HuH-7 (cell line): ENCODE results near the gene ARHGAP9.
"Not testable (repeated sequence)": the region's sequence is repeated elsewhere in the genome, so short reads cannot be mapped to it uniquely, and the experiment has no call there.

Source experiments
- DNase-seq: peaks from one replicate; pipeline ENCODE4 v3.0.0; 2011; ENCODE audit warnings: low spot score

The ARHGAP9 gene

DNA sequence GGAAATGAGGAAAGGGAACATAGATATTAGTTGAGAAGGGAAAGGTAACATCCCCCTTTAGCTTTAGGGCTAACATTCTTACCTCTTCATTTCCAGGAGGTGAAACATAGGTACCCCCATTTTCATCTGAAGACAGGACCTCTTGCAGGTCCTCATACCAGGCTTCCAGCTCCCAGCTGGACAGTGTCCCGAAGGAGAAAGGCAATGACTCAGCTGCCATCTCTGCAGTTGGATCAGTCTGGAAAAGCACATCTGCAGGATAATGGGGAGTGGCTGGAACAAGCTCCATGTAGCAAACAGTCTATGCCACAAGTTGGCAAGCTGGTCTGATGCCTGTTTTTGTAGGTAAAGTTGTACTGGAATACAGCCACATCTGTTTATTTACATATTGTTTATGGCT is 37.5 kb upstream of the ARHGAP9 start:
- DNase-seq = no peak

DNA sequence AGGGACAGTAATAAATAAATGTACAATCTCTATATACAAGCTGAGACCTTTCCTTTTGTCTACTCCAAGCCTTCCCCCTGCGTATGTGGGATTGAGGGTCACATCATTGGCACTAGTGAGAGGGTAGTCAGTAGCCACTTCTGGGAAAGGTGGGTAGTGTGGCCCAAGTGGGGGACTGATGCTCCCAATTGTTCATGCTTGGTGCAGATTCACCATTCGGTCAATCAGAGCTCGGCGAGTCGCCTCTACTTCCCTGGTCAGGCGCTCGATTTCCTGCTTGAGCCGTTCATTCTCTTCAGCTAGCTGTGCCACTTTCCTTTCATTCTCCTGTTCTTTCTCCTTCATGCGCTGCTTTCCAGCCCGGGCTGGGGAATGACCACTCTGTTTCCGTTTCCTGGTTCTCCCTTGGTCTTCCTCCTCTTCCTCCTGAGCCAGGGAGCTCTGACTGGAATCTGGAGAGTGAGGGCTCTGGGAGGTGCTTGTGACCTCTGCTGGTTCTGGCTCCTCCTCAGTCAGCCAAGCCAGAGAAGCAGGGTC is 37.0 kb upstream of the ARHGAP9 start:
- no peak for DNase-seq

DNA sequence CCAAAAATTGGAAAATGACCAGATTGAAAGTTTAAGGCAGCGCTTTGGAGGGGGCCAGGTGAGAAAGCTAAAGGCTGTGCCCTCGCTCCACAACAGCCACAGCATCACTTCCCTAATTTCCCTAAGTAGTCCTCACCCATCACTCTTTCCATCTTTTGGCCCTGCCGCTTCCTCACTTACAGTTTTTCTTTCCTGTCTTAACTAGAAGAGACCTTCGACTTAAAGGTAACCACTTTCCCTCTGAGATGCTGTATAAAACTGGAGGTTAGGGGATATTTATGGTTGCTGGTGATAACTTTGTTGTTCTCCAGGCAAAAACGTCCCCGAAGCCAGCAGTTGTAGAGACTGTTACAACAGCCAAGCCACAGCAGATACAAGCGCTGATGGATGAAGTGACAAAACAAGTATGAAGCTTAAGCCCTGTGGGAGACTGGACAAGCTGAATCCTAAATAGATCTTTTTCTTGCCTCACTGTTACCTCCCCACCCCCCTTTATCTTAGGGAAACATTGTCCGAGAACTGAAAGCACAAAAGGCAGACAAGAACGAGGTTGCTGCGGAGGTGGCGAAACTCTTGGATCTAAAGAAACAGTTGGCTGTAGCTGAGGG is 36.4 kb upstream of the ARHGAP9 start:
- no peak for DNase-seq

DNA sequence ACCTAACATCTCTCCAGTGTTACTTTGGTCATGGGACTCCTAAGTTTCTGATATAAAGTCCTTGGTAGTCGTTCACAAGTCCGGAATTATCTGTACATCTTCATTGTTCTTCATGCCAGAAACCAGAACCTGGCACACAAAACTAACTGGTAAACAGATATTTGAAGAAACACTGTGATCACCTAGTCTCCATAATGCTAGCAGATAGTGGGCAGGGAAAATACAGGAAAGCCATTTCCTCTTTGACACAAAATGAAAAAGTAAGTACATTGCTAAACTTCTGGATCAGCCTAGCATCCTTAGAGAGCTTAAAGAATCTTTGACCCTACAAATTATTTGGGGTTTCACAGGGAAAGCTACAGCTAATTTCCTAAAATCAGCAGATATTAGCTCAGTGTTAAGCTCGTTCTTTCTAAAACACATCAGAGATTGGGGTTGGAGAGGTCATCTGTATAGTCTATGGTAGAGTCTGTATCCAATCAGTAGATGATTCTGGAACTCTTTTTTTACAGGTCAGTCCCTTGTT is 35.8 kb upstream of the ARHGAP9 start:
- no peak for DNase-seq

DNA sequence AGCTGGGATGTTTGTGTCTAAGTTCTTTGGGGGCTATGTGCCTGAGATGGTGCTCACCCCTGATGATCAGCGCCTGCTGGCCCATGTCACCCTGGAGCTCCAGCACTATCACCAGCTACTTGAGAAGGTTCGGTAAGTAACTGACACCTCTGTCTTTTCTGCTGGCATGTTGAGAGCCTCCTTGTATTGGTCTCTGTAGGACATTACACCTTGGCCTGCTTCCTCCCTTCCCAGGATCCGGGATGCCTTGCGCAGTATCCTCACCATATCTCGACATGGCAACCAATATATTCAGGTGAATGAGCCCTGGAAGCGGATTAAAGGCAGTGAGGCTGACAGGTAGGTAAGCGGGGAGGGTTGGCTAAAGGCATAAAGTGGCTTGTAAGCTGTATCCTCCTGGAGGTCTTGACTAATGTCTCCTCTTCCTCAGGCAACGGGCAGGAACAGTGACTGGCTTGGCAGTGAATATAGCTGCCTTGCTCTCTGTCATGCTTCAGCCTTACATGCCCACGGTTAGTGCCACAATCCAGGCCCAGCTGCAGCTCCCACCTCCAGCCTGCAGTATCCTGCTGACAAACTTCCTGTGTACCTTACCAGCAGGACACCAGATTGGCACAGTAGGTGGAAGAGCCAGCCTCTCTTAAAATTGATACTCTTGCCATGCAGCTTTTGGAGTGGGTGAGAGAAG is 35.2 kb upstream of the ARHGAP9 start:
- no peak for DNase-seq

DNA sequence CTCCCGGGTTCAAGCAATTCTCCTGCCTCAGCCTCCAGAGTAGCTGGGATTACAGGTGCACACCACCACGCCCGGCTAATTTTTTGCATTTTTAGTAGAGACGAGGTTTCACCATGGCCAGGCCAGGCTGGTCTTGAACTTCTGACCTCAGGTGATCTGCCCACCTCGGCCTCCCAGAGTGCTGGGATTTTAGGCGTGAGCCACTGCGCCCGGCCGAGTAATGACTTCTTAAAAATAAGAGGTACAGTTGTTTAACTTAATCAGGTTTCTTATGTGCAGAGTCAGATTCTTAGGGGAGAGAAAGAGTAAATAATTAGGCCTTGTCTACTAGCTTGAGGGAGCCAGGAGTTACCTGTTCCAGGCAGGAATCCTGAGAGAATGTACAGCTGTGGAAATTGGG is 34.6 kb upstream of the ARHGAP9 start:
- DNase-seq = not testable (repeated sequence)

DNA sequence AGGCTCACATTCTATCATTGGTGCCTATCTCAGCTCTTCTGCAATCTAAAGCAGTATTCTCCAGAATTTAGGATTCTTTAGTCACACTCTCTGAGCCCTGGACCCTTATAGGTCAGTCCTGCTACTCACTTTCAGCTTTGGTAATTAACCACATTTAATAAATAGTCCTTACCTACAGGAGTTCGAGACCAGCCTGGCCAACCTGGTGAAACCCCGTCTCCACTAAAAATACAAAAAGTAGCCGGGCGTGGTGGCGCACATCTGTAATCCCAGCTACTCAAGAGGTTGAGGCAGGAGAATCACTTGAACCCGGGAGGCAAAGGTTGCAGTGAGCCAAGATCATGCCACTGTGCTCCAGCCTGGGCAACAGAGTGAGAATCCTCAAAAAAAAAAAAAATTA is 34.0 kb upstream of the ARHGAP9 start:
- not testable (repeated sequence) for DNase-seq

DNA sequence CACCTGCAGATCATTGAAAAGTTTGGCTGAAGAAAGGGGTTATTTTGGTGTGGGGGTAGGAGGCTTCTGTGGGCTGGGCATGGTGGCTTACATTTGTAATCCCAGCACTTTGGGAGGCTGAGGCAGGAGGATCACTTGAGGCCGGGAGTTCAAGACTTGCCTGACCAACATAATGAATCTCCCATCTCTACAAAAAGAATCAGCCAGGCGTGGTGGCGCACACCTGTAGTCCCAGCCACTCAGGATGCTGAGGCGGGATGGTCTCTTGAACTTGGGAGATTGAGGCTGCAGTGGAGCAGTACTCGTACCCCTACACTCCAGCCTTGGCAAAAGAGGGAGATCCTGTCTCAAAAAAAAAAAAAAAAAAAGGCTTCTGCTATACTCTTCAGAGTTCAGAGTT is 33.6 kb upstream of the ARHGAP9 start:
- DNase-seq = no peak

DNA sequence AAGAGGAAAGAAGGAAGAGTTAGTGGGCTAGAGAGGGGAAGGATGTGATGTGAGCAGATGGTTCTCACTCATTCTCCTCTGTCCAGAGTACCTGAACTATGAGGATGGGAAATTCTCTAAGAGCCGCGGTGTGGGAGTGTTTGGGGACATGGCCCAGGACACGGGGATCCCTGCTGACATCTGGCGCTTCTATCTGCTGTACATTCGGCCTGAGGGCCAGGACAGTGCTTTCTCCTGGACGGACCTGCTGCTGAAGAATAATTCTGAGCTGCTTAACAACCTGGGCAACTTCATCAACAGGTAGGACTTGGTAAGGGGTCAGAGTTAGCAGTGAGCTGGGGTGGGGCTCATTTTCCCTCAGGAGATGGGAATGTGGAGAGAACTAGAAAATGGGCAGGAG is 33.0 kb upstream of the ARHGAP9 start:
- DNase-seq = no peak

DNA sequence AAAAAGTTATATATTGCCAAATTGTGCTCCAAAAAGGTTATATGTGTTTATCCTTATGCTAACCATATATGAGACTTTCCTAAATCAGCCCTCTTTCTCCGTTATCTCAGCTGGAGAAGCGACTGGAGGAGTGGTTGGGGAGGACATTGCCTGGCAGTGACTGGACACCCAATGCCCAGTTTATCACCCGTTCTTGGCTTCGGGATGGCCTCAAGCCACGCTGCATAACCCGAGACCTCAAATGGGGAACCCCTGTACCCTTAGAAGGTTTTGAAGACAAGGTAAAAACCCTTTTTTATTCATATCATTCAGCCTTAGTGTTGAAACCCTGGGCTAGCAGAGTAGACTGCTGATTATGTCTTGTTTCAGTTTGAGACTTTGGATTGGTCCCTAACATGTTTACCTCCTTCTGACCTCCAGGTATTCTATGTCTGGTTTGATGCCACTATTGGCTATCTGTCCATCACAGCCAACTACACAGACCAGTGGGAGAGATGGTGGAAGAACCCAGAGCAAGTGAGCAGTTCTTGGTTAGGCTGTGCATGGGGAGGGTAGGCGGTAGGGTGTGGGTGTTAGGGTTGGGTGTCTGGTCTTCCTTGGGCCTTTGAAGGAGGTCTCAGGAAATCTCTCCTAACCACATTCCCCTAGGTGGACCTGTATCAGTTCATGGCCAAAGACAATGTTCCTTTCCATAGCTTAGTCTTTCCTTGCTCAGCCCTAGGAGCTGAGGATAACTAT is 32.1 kb upstream of the ARHGAP9 start:
- no peak for DNase-seq

DNA sequence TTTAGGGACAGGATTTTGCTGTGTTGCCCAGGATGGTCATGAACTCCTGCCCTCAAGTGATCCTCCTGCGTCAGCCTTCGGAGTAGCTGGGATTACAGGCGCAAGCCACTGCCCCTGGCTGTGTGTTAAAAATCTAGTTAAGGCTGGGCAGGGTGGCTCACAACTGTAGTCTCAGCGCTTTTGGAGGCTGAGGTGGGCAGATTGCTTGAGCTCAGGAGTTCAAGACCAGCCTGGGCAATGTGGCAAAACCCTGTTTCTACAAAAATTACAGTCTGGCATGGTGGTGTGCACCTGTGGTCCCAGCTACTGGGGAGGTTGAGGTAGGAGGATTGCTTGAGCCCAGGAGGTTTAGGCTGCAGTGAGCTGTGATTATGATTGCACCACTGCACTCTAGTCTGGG is 31.5 kb upstream of the ARHGAP9 start:
- DNase-seq = no peak

DNA sequence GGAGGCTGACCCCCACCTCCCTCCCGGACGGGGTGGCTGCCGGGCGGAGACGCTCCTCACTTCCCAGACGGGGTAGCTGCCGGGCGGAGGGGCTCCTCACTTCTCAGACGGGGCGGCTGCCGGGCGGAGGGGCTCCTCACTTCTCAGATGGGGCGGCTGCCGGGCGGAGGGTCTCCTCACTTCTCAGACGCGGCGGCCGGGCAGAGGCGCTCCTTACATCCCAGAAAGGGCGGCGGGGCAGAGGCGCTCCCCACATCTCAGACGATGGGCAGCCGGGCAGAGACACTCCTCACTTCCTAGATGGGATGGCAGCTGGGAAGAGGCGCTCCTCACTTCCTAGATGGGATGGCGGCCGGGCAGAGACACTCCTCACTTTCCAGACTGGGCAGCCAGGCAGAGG is 28.1 kb upstream of the ARHGAP9 start:
- DNase-seq = not testable (repeated sequence)

DNA sequence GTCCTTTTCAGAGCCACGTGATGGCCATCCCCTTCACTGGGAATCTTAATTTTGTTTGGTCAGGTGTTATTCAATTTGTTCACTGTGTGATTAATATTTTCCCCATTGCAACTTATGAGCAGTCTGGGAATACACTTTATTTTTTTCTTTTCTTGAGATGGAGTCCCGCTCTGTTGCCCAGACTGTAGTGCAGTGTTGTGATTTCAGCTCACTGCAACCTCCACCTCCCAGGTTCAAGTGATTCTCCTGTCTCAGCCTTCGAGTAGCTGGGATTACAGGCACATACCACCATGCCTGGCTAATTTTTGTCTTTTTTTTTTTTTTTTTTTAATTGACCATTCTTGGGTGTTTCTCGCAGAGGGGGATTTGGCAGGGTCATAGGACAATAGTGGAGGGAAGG is 26.9 kb upstream of the ARHGAP9 start:
- not testable (repeated sequence) for DNase-seq

DNA sequence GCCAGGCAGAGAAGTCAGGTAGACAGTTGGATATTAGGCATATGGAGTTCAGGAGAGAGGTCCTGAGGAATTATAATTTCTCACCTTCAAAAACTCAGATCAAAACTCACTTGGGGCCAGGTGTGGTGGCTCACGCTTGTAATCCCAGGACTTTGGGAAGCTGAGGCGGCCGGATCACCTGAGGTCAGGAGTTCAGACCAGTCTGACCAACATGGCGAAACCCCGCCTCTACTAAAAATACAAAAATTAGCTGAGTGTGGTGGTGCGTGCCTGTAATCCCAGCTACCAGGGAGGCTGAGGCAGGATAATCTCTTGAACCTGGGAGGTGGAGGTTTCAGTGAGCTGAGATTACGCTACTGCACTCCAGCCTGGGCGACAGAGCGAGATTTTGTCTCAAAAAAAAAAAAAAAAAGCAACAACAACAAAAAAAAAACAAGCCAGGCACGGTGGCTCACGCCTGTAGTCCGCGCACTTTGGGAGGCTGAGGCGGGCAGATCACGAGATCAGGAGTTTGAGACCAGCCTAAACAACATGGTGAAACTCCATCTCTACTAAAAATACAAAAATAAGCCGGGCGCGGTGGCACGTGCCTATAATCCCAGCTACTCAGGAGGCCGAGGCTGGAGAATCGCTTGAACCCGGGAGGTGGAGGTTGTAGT is 22.8 kb upstream of the ARHGAP9 start:
- DNase-seq = not testable (repeated sequence)

DNA sequence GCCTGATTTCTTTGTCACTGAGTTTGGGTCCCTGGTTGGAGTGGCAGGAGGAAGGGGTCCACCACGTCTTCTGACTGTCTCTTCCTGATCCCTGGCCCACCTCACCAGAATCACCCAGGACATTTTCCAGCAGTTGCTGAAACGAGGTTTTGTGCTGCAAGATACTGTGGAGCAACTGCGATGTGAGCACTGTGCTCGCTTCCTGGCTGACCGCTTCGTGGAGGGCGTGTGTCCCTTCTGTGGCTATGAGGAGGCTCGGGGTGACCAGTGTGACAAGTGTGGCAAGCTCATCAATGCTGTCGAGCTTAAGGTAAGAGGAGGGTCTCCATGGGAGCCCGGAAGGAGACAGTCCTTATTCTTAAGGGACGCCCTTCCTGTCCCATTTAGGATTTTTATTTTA is 20.5 kb upstream of the ARHGAP9 start:
- DNase-seq = no peak

DNA sequence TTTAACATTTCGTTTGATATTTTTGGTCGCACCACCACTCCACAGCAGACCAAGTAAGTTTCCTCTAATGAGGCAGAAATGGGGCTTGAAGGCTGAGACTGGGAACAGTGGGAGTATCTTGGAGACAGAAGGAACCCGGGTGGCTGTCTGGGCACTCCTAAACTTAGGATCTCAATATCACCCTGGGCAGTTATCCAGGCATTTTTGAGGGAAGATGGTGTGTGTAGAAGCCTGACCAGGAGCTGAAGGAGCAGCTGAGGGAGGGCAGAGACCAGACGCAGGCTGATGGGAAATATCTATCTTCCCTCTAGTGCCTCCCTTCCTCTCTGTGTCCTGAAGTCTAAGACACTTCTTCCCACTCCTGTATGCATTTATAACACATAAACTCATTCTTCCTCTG is 18.9 kb upstream of the ARHGAP9 start:
- no peak for DNase-seq

DNA sequence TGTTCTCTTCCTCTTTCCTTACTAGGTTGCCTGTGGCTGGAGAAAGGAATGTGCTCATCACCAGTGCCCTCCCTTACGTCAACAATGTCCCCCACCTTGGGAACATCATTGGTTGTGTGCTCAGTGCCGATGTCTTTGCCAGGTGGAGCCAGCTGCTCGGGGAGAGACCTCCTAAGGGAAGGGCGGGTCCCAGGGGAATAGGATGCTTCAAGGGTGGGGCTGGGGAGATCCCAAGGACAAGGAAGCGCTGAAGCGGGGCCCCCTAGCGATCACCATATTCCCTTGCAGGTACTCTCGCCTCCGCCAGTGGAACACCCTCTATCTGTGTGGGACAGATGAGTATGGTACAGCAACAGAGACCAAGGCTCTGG is 18.5 kb upstream of the ARHGAP9 start:
- no peak for DNase-seq

DNA sequence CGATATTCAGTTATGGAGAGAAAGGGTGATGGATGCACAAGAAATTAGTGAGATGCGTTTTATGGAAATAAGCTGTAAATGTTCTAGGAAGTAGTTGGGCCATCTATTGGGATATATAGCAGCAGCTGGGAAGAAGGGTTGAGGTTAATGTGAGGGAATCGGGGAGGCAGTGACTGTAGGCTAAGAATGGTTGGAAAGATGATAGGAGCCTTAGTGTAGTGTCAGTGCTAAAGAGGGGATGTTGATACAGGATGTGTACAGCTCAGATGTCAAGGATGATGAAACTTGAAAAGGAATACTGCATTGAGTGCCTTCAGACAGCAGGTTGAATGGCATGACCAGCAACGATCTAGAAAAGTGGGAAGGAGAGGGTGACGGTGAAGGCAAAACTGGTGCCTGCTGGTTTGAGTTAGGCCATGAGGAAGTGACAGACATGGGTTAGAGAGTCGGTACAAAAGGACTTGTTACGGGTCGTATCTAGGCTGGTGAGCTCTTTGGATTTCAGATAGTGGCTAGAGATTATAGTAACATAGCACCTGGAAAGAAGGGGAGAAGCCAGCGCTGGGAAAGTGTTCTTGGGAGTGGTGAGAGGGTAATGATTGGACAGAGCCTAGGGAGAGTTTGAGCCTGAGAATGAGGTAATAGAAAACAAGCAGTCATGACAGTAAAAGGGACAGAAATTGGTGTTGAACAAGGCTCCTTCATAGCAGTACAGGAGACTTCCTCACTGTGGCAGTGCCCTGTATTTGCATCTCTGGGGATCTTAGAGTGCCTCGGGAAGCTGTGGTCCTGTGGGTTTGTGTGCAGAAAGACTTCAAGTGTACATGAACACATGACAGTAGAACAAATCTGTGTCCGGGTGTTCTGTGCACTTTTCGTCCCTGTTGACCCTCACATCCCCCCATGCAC is 17.8 kb upstream of the ARHGAP9 start:
- DNase-seq = no peak

DNA sequence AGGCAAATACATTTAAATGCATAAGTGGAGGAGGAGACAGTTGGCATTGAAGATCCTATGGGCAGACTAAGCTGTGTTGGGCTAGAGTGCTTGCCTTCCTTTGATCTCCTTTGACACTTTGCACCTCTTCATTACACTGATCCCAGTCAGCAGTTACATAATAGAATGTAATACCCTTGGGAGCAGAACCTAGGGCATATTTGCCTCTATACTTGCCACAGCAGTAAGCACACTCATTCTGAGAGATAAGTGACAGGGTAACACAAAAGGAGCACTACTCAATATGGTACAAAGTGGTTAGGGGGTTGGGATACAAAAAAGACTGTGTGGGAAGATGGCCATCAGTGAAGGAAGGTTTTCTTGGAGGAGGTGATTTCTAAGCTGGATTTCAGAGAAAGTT is 17.2 kb upstream of the ARHGAP9 start:
- no peak for DNase-seq

DNA sequence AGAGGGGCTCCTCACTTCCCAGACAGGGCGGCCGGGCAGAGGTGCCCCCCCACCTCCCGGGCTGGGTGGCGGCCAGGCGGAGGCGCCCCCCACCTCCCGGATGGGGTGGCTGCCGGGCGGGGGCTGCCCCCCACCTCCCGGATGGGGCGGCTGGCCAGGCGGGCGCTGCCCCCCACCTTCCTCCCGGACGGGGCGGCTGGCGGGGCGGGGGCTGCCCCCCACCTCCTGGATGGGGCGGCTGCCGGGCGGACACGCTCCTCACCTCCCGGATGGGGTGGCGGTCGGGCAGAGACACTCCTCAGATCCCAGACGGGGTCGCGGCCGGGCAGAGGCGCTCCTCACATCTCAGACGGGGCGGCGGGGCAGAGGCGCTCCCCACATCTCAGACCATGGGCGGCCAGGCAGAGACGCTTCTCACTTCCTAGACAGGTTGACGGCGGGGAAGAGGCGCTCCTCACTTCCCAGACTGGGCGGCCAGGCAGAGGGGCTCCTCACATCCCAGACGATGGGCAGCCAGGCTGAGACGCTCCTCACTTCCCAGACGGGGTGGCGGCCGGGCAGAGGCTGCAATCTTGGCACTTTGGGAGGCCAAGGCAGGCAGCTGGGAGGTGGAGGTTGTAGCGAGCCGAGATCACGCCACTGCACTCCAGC is 15.5 kb upstream of the ARHGAP9 start:
- not testable (repeated sequence) for DNase-seq
